HL-60/S4 treated with retinoic acid at 250 ng/mL for 4 days and 3 days (cell line): ENCODE measurements around the gene HSD17B2.

Experiments used
- in situ Hi-C: fragments of 300-500 bp; cut with MboI; formaldehyde crosslinking; loops from 2 replicates; pipeline ENCODE4 v1.7.0; 2022; ENCODE audit warnings: low sequenced_read_pairs

HSD17B2 gene

GRCh38 chr16:82047374-82047773, 12.3 kb downstream of the HSD17B2 start:
- in situ Hi-C loops = no loop called here

GRCh38 chr16:82047787-82048186, 12.7 kb downstream of the HSD17B2 start:
- in situ Hi-C loops = no loop called here

GRCh38 chr16:82049484-82049883, 14.4 kb downstream of the HSD17B2 start:
- in situ Hi-C loops = no loop called here

- in situ Hi-C loops = no loop called here
Observed at GRCh38 chr16:82050506-82050905, 15.5 kb downstream of the HSD17B2 start.

- in situ Hi-C loops = no loop called here
Observed at GRCh38 chr16:82050909-82051357, 15.9 kb downstream of the HSD17B2 start.

GRCh38 chr16:82051656-82052055, 16.6 kb downstream of the HSD17B2 start:
- in situ Hi-C loops = no loop called here

GRCh38 chr16:82055117-82055516, 20.1 kb downstream of the HSD17B2 start:
- in situ Hi-C loops = no loop called here

GRCh38 chr16:82055728-82056549, 20.9 kb downstream of the HSD17B2 start:
- in situ Hi-C loops = no loop called here

GRCh38 chr16:82056550-82056896, 21.5 kb downstream of the HSD17B2 start:
- in situ Hi-C loops = no loop called here

- in situ Hi-C loops = no loop called here
Observed at GRCh38 chr16:82059161-82059982, 24.3 kb downstream of the HSD17B2 start.

GRCh38 chr16:82059983-82060421, 24.9 kb downstream of the HSD17B2 start:
- in situ Hi-C loops = no loop called here

- in situ Hi-C loops = no loop called here
Observed at GRCh38 chr16:82061861-82062525, 26.9 kb downstream of the HSD17B2 start.

- in situ Hi-C loops = no loop called here
Observed at GRCh38 chr16:82062645-82063058, 27.6 kb downstream of the HSD17B2 start.

GRCh38 chr16:82063456-82064082, 28.5 kb downstream of the HSD17B2 start:
- in situ Hi-C loops = no loop called here

- in situ Hi-C loops = no loop called here
Observed at GRCh38 chr16:82067042-82067803, 32.2 kb downstream of the HSD17B2 start.

GRCh38 chr16:82067804-82068325, 32.8 kb downstream of the HSD17B2 start:
- in situ Hi-C loops = no loop called here

GRCh38 chr16:82070656-82071369, 35.8 kb downstream of the HSD17B2 start:
- in situ Hi-C loops = no loop called here

- in situ Hi-C loops = no loop called here
Observed at GRCh38 chr16:82071421-82071820, 36.4 kb downstream of the HSD17B2 start.

- in situ Hi-C loops = no loop called here
Observed at GRCh38 chr16:82072313-82072712, 37.3 kb downstream of the HSD17B2 start.
